OCI-LY3 (cell line): ENCODE results near the gene CAMTA1.

Experiments used
- CTCF ChIP-seq: fragments of 200-600, 300-600 bp; sonication (generic); IDR thresholded peaks from 2 replicates; pipeline ENCODE4 v1.5.1; 2014; ENCODE audit warnings: antibody characterized with exemption, low read length, low read depth
- EZH2phosphoT487 ChIP-seq: fragments of 200-600 bp; shearing (Covaris generic); IDR thresholded peaks from 2 replicates; pipeline ENCODE4 v1.6.1; 2018; ENCODE audit warnings: antibody characterized with exemption, mixed run types, low read depth

GRCh38 chr1:7634546-7635240, 849.4 kb downstream of the CAMTA1 start:
- TF ChIP-seq CTCF (no peak), EZH2phosphoT487 (no peak)
